Stimulated activated CD8-positive, alpha-beta memory T cell treated with anti-CD3 and anti-CD28 coated beads, Interleukin-12 subunit alpha, Interleukin-12 subunit beta, amount 100 ng/mL, for 1 hour (primary cell): ENCODE results near the gene KLF3.

Experiments
- DNase-seq: peaks from one replicate; pipeline ENCODE4 v3.0.0-alpha.2; 2020; ENCODE audit warnings: low read depth

KLF3 gene

GRCh38 chr4:38674258-38675144, 10.5 kb downstream of the KLF3 start:
- DNase-seq: no peak

DNA sequence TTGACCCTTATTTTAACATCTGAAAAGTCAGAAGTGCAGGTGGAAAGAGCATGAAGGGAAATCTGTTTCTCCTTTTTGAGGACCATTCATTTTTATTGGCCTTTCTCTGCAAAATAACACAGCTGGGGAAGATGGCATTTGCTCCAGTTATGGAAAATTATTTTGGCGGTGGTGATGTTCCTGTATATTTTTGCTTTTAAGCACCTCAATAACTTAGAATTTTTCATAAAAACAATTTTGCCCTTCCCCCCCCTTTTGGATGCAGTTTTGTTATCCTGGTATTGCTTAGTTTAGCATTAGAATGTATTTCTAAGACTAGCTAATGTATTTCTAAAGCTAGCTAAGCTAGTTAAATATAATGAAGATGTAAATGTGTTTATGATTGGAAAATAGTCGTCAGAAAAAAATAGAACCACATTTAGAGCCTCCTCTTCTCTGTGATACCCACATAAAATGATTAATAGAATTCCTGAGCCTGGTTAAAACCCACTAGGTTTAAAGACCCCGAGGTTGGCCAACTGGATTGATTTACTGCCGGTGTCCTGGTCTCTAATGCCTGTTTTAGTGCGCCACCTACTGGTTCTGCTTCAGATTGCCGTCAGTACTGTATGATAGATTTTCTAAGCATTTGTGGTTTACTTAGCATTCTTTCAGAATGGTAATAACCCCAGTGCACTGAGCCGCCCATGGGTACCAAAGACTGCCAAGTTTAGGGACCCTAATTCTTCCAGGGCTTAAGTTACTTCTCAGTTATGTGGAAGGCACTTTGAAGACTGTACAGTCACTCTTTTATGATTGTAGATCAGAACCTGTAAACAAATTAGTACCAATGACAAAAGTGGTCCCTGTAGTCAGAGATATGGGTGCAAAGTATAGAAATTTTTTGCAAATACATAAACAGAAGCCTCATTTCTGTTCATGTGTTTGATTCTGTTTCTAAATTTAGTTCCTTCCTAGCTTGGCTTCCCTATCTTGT, 11.4 kb downstream of the KLF3 start:
- DNase-seq: peak; percentile 76

DNA sequence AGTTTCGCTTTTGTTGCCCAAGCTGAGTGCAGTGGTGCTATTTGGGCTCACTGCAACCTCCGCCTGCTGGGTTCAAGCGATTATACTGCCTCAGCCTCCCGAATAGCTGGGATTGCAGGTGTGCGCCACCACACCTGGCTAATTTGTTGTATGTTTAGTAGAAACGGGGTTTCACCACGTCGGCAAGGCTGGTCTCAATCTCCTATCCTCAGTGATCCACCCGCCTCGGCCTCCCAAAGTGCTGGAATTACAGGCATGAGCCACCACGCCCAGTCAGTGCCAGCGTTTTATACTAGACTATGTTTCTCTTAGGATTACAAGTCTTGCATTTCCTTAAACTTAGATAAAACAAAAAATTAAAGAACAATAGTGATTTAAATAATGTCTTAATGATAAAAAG, 13.0 kb downstream of the KLF3 start:
- DNase-seq: no peak

DNA sequence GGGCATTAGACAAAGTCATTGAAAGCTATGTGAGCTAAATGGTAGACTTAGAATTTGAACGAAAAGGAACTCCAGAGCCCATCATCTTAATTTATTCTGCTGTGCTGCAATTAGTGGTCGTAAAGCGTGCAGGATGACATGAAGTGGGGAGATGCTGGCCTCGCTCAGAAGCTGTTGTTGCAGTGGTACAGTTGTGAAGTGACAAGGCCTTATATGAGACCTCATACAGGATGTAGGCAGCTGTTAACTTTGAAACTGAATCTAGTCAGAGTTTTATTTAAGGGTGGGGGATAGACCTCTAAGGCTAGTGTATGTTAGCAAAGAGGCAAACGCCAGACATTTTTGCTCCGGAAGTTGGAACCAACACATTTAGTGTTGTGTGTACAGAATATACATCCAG, 13.4 kb downstream of the KLF3 start:
- no peak for DNase-seq

- DNase-seq: no peak
Measured at GRCh38 chr4:38678078-38678477, 14.1 kb downstream of the KLF3 start.

DNA sequence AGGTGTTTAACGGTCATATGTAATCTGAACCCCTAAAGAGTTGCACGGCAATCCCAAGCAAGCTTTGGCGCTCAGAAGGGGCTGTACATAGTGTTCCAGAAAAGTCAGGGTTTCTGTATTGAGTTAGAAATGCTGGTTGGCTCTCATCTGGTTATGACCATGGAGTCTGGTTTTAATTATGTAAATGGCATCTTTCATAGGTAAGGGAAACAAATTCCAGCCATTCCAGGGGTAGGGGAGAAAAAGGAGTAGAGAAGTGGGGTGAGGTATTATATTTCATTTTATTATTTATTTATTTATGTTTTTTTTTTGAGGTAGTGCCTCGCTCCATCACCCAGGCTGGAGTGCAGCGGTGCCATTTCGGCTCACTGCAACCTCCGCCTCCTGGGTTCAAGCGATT, 15.9 kb downstream of the KLF3 start:
- DNase-seq: no peak

- DNase-seq: no peak
Measured at GRCh38 chr4:38681281-38681991, 17.4 kb downstream of the KLF3 start.

DNA sequence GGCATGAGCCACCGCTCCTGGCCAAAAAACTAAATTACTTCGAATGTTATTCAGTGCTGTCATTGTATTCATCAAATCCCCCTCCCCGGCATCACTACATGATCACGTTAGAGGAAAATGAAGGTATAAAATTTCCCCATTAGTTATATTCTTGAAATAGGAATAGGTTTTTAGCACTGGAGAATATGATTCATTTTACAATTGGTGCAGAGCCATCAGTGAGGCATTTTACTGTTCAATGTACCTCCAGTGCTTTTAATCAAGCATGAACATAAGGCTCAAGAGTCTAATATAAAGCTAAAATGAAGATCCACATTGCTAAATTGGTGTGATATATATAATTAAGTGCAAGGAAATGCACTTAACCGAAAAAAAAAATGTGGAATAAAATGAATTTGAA, 18.3 kb downstream of the KLF3 start:
- DNase-seq: no peak

DNA sequence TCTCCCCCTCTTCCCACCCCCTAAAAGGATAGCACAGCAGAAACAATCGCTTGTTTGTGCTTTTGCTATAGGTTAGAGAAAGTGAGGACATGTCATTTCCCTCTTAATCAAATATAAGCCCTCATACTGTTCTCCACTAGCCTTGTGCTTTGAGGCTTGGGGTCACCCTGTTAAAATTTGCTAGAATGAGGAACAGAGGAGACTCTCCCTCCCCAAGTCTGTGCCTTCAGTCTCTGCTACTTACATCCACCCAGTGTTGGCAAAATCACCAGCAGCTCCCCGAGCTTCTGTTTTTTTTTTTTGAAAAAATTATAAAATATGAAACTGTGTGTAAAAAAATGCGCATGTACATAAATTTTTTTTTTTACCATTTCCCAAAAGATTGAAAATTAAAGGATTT, 19.3 kb downstream of the KLF3 start:
- DNase-seq: no peak

- DNase-seq: no peak
Measured at GRCh38 chr4:38684271-38684670, 20.3 kb downstream of the KLF3 start.

DNA sequence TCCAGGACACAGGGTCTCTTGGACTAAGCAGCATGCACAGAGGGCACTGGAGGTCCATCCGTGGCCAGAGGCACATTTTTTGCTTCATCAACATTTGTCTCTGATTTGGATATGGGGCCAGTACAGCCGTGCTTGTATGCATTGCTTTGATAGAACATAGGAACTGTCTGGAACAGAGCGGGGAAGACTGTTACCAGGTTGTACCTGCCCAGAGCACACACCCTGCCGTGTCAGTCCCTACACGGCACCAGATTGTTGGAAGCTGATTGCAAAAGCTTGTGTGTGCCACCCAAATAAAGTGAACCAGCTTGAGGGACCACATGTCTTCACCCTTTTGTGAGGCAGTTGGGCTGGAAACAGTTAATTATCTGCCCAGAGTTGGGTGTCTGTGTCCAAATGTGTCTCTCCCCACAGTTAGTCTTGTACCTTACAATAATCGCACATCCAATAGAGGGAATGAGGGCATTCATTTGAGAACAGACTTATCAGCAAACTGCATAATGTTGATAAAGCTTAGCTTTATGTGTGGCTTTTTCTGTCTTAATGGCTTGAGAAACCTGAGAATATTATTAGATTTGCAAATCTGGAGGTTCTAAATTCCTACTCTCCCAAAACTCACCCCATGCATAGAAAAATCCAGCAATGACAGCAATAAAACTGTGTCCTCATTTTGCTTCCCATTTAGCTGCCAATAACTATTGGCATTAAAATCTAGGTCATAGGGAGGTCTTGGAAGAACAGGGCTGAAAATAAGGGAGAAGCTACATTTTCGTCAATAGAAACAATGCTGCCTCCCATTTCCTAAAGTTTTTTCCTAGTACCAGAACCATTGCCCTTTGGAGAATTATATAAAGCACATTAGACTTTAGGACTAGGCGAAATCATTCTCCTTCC, 21.2 kb downstream of the KLF3 start:
- no peak for DNase-seq

DNA sequence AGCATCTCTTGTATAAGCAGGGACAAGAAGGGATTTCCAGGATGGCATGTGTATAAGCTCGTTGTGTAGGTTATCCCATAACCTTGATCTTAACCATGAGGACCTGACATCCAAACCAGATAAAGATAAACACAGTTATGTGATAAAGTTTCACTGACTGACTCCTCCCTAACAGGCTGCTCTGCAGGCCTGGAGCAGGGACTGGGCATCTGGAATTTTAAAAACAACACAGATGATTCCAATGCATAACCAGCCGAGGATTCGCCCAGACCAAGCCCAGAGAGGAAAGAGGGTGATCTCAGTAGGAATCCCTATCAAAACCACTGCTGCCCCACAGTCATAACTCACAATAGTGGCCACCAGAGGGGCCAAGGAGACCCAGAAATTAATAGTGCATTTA, 22.7 kb downstream of the KLF3 start:
- no peak for DNase-seq

GRCh38 chr4:38687571-38688011, 23.6 kb downstream of the KLF3 start:
- DNase-seq: no peak

- no peak for DNase-seq
Measured at GRCh38 chr4:38688676-38689355, 24.8 kb downstream of the KLF3 start.

GRCh38 chr4:38691251-38692008, 27.4 kb downstream of the KLF3 start:
- DNase-seq: no peak

DNA sequence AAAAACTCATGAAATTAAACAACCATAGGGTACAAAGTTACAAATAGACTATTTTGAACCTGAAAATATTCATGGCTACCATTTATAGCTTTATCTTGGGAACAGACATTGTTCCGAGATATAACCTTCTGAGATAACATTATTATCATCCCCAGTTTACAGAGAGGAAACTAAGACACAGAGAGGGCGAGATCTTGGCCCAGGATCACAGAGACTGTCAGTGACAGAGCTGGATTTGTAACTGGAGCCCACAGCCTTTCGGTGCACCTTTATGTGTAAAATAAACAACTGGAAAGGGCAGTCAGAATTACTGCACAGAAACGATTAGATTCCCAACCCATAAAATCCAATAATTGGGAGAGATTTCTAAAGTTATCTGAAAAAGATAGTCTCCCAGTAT, 28.4 kb downstream of the KLF3 start:
- DNase-seq: no peak

DNA sequence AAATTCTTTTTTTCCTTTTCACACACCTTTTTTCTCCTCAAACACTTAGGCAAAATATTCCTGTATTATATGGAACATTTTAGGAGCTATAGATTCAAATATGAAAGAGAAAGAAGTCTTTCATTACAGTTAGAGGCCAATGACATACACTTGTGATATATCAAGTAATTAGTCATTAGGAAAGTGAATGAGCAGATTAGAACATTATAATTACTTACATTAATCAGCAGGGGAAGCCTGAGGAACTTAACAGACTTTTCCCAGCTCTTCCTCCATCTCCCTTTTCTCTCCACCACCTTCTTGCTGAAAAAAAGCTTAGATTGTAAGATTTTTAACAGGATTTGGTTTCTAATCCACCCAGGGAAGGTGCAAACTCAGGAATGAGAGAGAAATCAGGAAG, 29.6 kb downstream of the KLF3 start:
- no peak for DNase-seq

GRCh38 chr4:38694330-38694729, 30.3 kb downstream of the KLF3 start:
- DNase-seq: no peak

GRCh38 chr4:38695809-38696208, 31.8 kb downstream of the KLF3 start:
- DNase-seq: no peak

DNA sequence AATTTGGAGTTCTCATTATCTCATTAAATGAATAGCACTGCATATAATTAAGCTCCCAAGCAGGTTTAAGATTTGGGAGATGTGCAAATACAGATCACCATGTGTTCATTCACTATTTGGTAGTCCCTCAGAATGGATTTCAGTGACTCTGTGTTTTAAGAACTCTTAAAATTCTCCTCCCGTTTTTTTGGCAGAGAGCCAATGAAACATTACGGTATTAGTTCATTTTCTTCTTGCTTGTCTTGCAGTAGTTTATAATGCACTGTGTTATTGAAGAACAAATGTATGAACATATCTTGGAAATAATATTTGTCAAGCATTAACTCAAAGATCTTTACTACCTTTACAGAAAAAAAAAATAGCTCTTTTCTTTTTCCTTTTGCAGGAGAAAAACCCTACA, 32.7 kb downstream of the KLF3 start:
- DNase-seq: no peak
